HepG2 (cell line): ENCODE results near the gene MCF2L. TPM values are rescaled to one million over a fixed set of nuclear protein-coding genes. Genes with fewer than 3 reads are reported as not detected.
A peak's percentile ranks its signal among the peaks of the same experiment; 100 is the strongest.

Experiments
- ATAC-seq: fragments of 200-7000 bp; cut with Tn5 transposase; 3 replicates; pipeline ENCODE4 v1.9.1; 2020; ENCODE audit warnings: mild to moderate bottlenecking, moderate library complexity
- BruUV-seq: library from RNA; stranded (reverse); fragments of 400-500 nt; replicated peaks from 2 replicates; lab custom pipeline; 2021; lab: Mats Ljungman, UMichigan
- CTCF ChIA-PET: fragments of 300-600 bp; formaldehyde crosslinking; extraction: SDS; loops from one replicate; lab custom pipeline; 2021; ENCODE audit warnings: low total read pairs, inconsistent platforms, low intra/inter-chr PET ratio; lab: Yijun Ruan, JAX
- POLR2A ChIA-PET: fragments of 350-600 bp; sonication (Branson Sonifier 250); formaldehyde crosslinking; loops from one replicate; lab custom pipeline; 2020; ENCODE audit warnings: antibody characterized with exemption, inconsistent platforms; lab: Yijun Ruan, JAX
- DNase-seq: peaks from one replicate; pipeline ENCODE4 v3.0.0-alpha.2; 2015; ENCODE audit warnings: low spot score
- FAIRE-seq: peaks from 3 replicates; lab custom pipeline; 2011; peaks lifted over from hg19 to GRCh38; lab: Jason Lieb, UNC
- H2AFZ ChIP-seq: one replicate; pipeline ENCODE4 v1.6.1; 2011; ENCODE audit warnings: low read length, inconsistent platforms
- H3K27ac ChIP-seq: fragments of 300-600 bp; 3 replicates; pipeline ENCODE4 v1.8.0; 2011; ENCODE audit warnings: mixed run types, mild to moderate bottlenecking, mixed read lengths, low read length, inconsistent platforms; ENCODE audit not compliant: insufficient read depth; ENCODE audit errors: extremely low read length
- H3K27me3 ChIP-seq, 2 experiments: fragments of 200-600 bp in 1 of 2; 2 replicates in 1 of 2; 3 replicates in 1 of 2; pipeline versions ENCODE4 v1.6.0 to v1.8.0; 2011; ENCODE audit warnings: low read length in 2 of 2, mild to moderate bottlenecking in 2 of 2, moderate library complexity in 2 of 2, inconsistent platforms in 1 of 2; ENCODE audit not compliant: insufficient read depth in 2 of 2, control insufficient read depth in 1 of 2
- H3K36me3 ChIP-seq, 2 experiments: fragments of 200-600 bp in 1 of 2; replicated peaks in 1 of 2; 2 replicates in 1 of 2; 3 replicates in 1 of 2; pipeline versions ENCODE4 v1.5.1 to v1.8.0; 2011; ENCODE audit warnings: low read length in 2 of 2, inconsistent platforms in 1 of 2; ENCODE audit not compliant: insufficient read depth in 2 of 2, control insufficient read depth in 1 of 2
- H3K4me1 ChIP-seq: 2 replicates; pipeline ENCODE4 v1.5.1; 2012; ENCODE audit warnings: low read length, inconsistent platforms; ENCODE audit not compliant: insufficient read depth
- H3K4me2 ChIP-seq: 2 replicates; pipeline ENCODE4 v1.6.0; 2011; ENCODE audit warnings: low read depth, low read length, inconsistent platforms
- H3K4me3 ChIP-seq, 3 experiments: fragments of 200-600 bp in 1 of 3; sonication (generic), shearing (Covaris generic) in 1 of 3; replicated peaks in 1 of 3; 2 replicates each; pipeline ENCODE4 v1.5.1; 2011 to 2016; ENCODE audit warnings: low read length in 3 of 3, inconsistent platforms in 2 of 3, low read depth in 2 of 3, mild to moderate bottlenecking in 2 of 3, control low read depth in 1 of 3, mixed read lengths in 1 of 3; ENCODE audit not compliant: insufficient read depth in 1 of 3
- H3K79me2 ChIP-seq: one replicate; pipeline ENCODE4 v1.6.1; 2011; ENCODE audit warnings: low read length, inconsistent platforms; ENCODE audit not compliant: insufficient read depth
- H3K9ac ChIP-seq: 2 replicates; pipeline ENCODE4 v1.6.0; 2011; ENCODE audit warnings: mild to moderate bottlenecking, low read depth, low read length, inconsistent platforms; ENCODE audit not compliant: insufficient read depth
- H3K9me3 ChIP-seq: 2 replicates; pipeline ENCODE4 v1.5.1; 2012; ENCODE audit warnings: mild to moderate bottlenecking, low read length
- H4K20me1 ChIP-seq: 2 replicates; pipeline ENCODE4 v1.6.0; 2011; ENCODE audit warnings: inconsistent platforms, mild to moderate bottlenecking, low read length, moderate library complexity; ENCODE audit not compliant: insufficient read depth
- ETV5 ChIP-seq: IDR thresholded peaks from 2 replicates; pipeline ENCODE4 v1.6.1; 2018; ENCODE audit warnings: missing biosample characterization, missing genetic modification reagents, inconsistent platforms, borderline replicate concordance
- HNRNPK ChIP-seq: fragments of 200-400 bp; formaldehyde crosslinking; IDR thresholded peaks from 2 replicates; pipeline ENCODE4 v1.6.1; 2018; ENCODE audit warnings: low read length, low read depth, moderate library complexity, mild to moderate bottlenecking; ENCODE audit not compliant: poor library complexity, severe bottlenecking
- MAF1 ChIP-seq: sonication (generic); formaldehyde crosslinking; IDR thresholded peaks from 2 replicates; pipeline ENCODE4 v1.5.0; 2020; ENCODE audit warnings: missing genetic modification reagents, borderline replicate concordance
- MED1 ChIP-seq: sonication (generic); formaldehyde crosslinking; IDR thresholded peaks from 2 replicates; pipeline ENCODE4 v1.4.0; 2020; ENCODE audit warnings: missing genetic modification reagents
- NFKB2 ChIP-seq: sonication (generic); formaldehyde crosslinking; IDR thresholded peaks from 2 replicates; pipeline ENCODE4 v1.4.0; 2020; ENCODE audit warnings: missing genetic modification reagents, borderline replicate concordance
- NR2F6 ChIP-seq, 2 experiments: IDR thresholded peaks; 2 replicates each; pipeline ENCODE4 v1.6.1; 2016; ENCODE audit warnings: antibody characterized with exemption in 1 of 2, mild to moderate bottlenecking in 1 of 2
- PHF20 ChIP-seq: sonication (generic); formaldehyde crosslinking; IDR thresholded peaks from 2 replicates; pipeline ENCODE4 v1.5.0; 2020; ENCODE audit warnings: mild to moderate bottlenecking, missing genetic modification reagents
- RBM39 ChIP-seq: fragments of 200-400 bp; formaldehyde crosslinking; IDR thresholded peaks from one replicate; pipeline ENCODE4 v1.6.1; 2018; ENCODE audit warnings: antibody characterized with exemption, mild to moderate bottlenecking, low read depth, low read length; ENCODE audit not compliant: poor library complexity, severe bottlenecking
- SP1 ChIP-seq, 2 experiments: fragments of 450-650 bp in 1 of 2; sonication (generic) in 1 of 2; formaldehyde crosslinking in 1 of 2; IDR thresholded peaks; 2 replicates each; pipeline versions ENCODE4 v1.4.0 to v1.6.1; 2016 to 2020; ENCODE audit warnings: missing genetic modification reagents in 1 of 2
- TEF ChIP-seq: sonication (generic); formaldehyde crosslinking; IDR thresholded peaks from 2 replicates; pipeline ENCODE4 v1.5.0; 2020; ENCODE audit warnings: missing genetic modification reagents
- TSC22D2 ChIP-seq: sonication (generic); formaldehyde crosslinking; IDR thresholded peaks from 2 replicates; pipeline ENCODE4 v1.5.1; 2020; ENCODE audit warnings: missing genetic modification reagents, mild to moderate bottlenecking, borderline replicate concordance
- XBP1 ChIP-seq: sonication (generic); formaldehyde crosslinking; IDR thresholded peaks from 2 replicates; pipeline ENCODE4 v1.5.0; 2020; ENCODE audit warnings: missing genetic modification reagents
- ZNF143 ChIP-seq: sonication (generic); formaldehyde crosslinking; IDR thresholded peaks from 2 replicates; pipeline ENCODE4 v1.4.0; 2020; ENCODE audit warnings: missing genetic modification reagents
- ZNF230 ChIP-seq: sonication (generic); formaldehyde crosslinking; IDR thresholded peaks from 2 replicates; pipeline ENCODE4 v1.4.0; 2020; ENCODE audit warnings: mild to moderate bottlenecking, missing genetic modification reagents
- ZNF331 ChIP-seq: sonication (generic); formaldehyde crosslinking; IDR thresholded peaks from 2 replicates; pipeline ENCODE4 v1.4.0; 2020; ENCODE audit warnings: missing genetic modification reagents
- ZNF44 ChIP-seq: sonication (generic); formaldehyde crosslinking; IDR thresholded peaks from 2 replicates; pipeline ENCODE4 v1.5.1; 2020; ENCODE audit warnings: mild to moderate bottlenecking, missing genetic modification reagents
- ZSCAN31 ChIP-seq: sonication (generic); formaldehyde crosslinking; IDR thresholded peaks from 2 replicates; pipeline ENCODE4 v1.5.0; 2020; ENCODE audit warnings: low read depth, mild to moderate bottlenecking, missing genetic modification reagents
- ZXDC ChIP-seq: sonication (generic); formaldehyde crosslinking; IDR thresholded peaks from 2 replicates; pipeline ENCODE4 v1.5.0; 2020; ENCODE audit warnings: mild to moderate bottlenecking, missing genetic modification reagents
- WGBS: methylation state at CpG from one replicate; pipeline ENCODE4 v1.1.6; 2017; ENCODE audit warnings: low lambda C conversion rate; 5-methylcytosine and 5-hydroxymethylcytosine counted together
- in situ Hi-C: cut with HindIII; loops from 2 replicates; pipeline ENCODE4 v1.10.0; 2017; ENCODE audit warnings: low pct_unique_long_range_greater_than_20kb; ENCODE audit not compliant: extremely low pct_ligation_motif_present
- intact Hi-C: fragments of 100-400 bp; cut with micrococcal nuclease; formaldehyde crosslinking; loops from one replicate; pipeline ENCODE4 v1.10.0; 2022; ENCODE audit not compliant: unreplicated experiment
- polyA plus RNA-seq, 8 experiments: library from polyadenylated mRNA; depleted of rRNA in 3 of 8; stranded (reverse) in 7 of 8; unstranded in 1 of 8; fragments of >200 nt; fragmentation: Illumina TruSeq in 4 of 8; extraction: Trizol in 4 of 8; gene quantifications; 2 replicates each; pipeline versions ENCODE4 v1.2.1 to v1.2.3, GENCODE V29; 2011 to 2016; ENCODE audit warnings: low read depth in 4 of 8, missing spikeins in 1 of 8, mixed read lengths in 1 of 8; ENCODE audit not compliant: insufficient read depth in 1 of 8
- total RNA-seq, 5 experiments: library from RNA; depleted of rRNA; stranded (reverse); fragments of >200 nt; fragmentation: Illumina TruSeq; extraction: Trizol; gene quantifications; 2 replicates each; pipeline ENCODE4 v1.2.3, GENCODE V29; 2016; ENCODE audit warnings: low read depth in 1 of 5
- TF ChIP-seq, protein P1 (sequence below): IDR thresholded peaks from 2 replicates; pipeline ENCODE4 v1.6.1; 2016; ENCODE audit warnings: missing compliant biosample characterization, missing genetic modification reagents, borderline replicate concordance

The MCF2L gene
- total and polyA plus RNA-seq, 2 of the 13 experiments (the other 11 are each of a cell fraction or from before 2014, with no cell fraction given) = 19.4 to 28.4 TPM

DNA sequence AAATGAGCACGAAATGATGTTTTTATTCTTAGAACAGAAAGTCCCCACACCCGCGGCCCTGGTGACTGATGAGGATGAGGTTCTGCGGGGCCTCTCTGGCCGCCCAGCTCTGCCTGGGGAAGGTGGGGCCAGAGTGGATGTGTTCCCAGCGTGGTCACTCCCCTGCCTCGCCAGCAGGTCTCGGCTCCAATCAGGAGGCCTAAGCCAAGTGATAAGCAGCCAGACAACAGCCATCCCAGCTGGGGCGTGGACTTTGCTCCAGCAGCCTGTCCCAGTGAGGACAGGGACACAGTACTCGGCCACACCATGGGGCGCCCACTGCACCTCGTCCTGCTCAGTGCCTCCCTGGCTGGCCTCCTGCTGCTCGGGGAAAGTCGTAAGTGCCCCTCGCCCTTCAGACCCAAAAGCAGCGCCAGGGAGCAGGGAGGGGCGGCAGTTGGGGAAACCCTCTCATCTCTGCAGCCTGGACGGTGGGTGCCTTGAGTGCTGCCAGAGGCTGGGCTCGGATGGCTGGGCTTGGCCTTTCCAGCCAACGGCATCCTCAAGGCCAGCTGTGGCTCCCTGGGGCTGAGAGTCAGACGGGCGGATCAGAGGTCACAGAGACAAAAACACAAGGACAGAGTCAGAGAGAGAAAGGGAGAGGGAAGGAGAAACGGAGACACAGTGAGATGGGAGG is 153.7 kb downstream of the MCF2L start, which contains the start of gene F10:
F10 (plus strand) TSS at position 250 of the 676 bp plus-strand sequence; CDS start at position 307, 57 bp downstream.
- peak within 1 kb of the TSS; percentile 70 to 92 (median 76) for H3K4me3 ChIP-seq
- TF ChIP-seq XBP1 (no peak), MED1 (CRISPR knock-in tag) (peak; percentile 90), ZNF230 (CRISPR knock-in tag) (peak; percentile 40; the same call in 1 of the 2 replicates), RBM39 (no peak), MAF1 (0 out of 2 replicates have a peak, but pooled peaks have one; percentile 74), TSC22D2 (peak; percentile 57; the same call in 1 of the 2 replicates), ZNF331 (CRISPR knock-in tag) (peak; percentile 75; the same call in 1 of the 2 replicates), ZSCAN31 (peak; percentile 82; the same call in 1 of the 2 replicates), HNRNPK (no peak), NFKB2 (CRISPR knock-in tag) (peak; percentile 94), SP1 (IDR thresholded peaks at IDR 0.05) (no peak), SP1 (CRISPR knock-in tag; IDR thresholded peaks at IDR 0.05) (peak; percentile 79), PHF20 (CRISPR knock-in tag) (peak; percentile 40; the same call in 1 of the 2 replicates), ZNF44 (CRISPR knock-in tag) (no peak), ETV5 (peak; percentile 55; the same call in 1 of the 2 replicates), NR2F6 (IDR thresholded peaks at IDR 0.05) (no peak), NR2F6 (CRISPR knock-in tag; IDR thresholded peaks at IDR 0.05) (peak; percentile 74), ZXDC (CRISPR knock-in tag) (no peak), TEF (CRISPR knock-in tag) (no peak), ZNF143 (CRISPR knock-in tag) (peak; percentile 48; the same call in 1 of the 2 replicates)
- TF ChIP-seq, protein P1, sequence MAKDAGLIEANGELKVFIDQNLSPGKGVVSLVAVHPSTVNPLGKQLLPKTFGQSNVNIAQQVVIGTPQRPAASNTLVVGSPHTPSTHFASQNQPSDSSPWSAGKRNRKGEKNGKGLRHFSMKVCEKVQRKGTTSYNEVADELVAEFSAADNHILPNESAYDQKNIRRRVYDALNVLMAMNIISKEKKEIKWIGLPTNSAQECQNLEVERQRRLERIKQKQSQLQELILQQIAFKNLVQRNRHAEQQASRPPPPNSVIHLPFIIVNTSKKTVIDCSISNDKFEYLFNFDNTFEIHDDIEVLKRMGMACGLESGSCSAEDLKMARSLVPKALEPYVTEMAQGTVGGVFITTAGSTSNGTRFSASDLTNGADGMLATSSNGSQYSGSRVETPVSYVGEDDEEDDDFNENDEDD = peak; percentile 51; the same call in 1 of the 2 replicates

More for the DNA sequence above, 153.7 kb downstream of the MCF2L start, which contains the start of gene F10:
- DNase-seq (peak; percentile 95), ATAC-seq (peak; percentile 93), FAIRE-seq (peak; percentile 95)
- under 1% methylated on average over 17 of the region's 23 CpGs for WGBS
- CTCF ChIA-PET = interaction anchor here (2.5 kb wide), 1 partner anchor 88 kb away, joined by 15 read pairs; no protein-coding TSS in a partner anchor
- Histone ChIP-seq H2AFZ (no peak within 1 kb of the TSS), H3K36me3 (peaks cover 0 to 1% of the 10 kb centered on the region in 2 experiments; a peak in 2 of 5 replicates), H3K27me3 (no peaks in the 10 kb centered on the region; a peak in 1 of 5 replicates), H3K79me2 (peaks cover 28% of the 10 kb centered on the region), H3K9me3 (no peaks in the 10 kb centered on the region), H3K27ac (peak within 1 kb of the TSS; percentile 83), H3K9ac (peak within 1 kb of the TSS; percentile 79), H3K4me2 (peak within 1 kb of the TSS; percentile 86), H3K4me1 (peaks cover 43% of the 10 kb centered on the region), H4K20me1 (peaks cover 4% of the 10 kb centered on the region; the same call in 1 of the 2 replicates)
- BruUV-seq = TSS peak; percentile 45
- POLR2A ChIA-PET = interaction anchor here (0.8 to 3.6 kb wide), 19 partner anchors 9 to 368 kb away, joined by 3 to 71 read pairs (median 6); partner anchors contain the start of genes CUL4A, DCUN1D2, F7 and PCID2
- in situ Hi-C loops = loop anchor here (5.0 kb wide), 1 partner anchor 85 kb away; no protein-coding TSS in a partner anchor
- intact Hi-C loops = loop anchor here (1.0 to 5.0 kb wide), 6 partner anchors 18 to 180 kb away; partner anchors contain the start of genes CUL4A, F7 and PCID2
